AG08395 (cell line): ENCODE measurements around the gene ABCD2.
A peak's percentile ranks its signal among the peaks of the same experiment; 100 is the strongest.
"Not testable (repeated sequence)": the region's sequence is repeated elsewhere in the genome, so short reads cannot be mapped to it uniquely, and the experiment has no call there.

Experiments used
- DNase-seq: peaks from one replicate; pipeline ENCODE4 v3.0.0; 2012; ENCODE audit warnings: mixed read lengths, low spot score

Gene ABCD2

DNA sequence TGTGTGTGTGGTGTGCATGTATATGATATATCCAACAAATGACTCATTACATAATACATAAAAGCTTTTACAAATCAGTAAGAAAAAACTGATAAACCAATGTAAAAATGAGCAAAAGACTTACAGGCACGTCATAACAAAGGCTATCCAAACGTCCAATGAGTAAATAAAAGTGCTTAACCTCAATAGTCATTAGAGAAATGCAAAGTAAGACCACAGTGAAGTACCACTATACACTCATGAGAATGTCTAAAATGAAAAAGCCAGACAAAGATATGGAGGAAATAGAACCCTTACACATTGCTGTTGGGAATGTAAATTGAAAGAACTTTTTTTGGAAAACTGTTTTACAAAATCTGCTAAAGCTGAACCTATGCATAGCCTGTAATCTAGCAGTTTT lies 7.8 kb downstream of the ABCD2 start:
- DNase-seq, result no peak

DNA sequence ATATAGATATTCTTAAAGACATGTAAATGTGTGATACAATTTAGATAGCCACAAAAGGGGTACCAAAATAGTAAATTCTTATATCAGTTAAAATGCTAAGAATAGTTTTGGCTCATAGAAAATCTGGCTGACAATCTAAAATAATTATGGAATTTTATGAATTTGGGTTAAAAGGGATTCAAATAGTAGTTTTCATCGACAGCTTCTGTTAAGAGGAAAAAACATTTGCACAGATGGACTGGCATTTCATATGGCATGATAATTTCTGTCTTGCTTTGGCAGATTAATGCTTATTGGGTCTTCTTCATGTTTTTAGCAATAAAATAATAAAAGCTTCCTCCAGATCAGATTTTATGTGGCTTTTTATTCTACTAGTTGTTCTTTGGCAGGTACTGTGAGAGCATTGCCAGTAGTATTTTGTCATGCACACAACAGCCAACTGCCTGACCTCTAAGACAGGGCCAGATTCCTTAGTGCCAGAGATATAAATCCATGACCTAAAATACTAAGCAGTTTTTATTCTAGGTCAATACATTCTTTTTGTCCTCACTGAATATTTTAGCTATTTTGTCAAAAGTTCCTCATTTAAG lies 9.1 kb downstream of the ABCD2 start:
- DNase-seq, result no peak

DNA sequence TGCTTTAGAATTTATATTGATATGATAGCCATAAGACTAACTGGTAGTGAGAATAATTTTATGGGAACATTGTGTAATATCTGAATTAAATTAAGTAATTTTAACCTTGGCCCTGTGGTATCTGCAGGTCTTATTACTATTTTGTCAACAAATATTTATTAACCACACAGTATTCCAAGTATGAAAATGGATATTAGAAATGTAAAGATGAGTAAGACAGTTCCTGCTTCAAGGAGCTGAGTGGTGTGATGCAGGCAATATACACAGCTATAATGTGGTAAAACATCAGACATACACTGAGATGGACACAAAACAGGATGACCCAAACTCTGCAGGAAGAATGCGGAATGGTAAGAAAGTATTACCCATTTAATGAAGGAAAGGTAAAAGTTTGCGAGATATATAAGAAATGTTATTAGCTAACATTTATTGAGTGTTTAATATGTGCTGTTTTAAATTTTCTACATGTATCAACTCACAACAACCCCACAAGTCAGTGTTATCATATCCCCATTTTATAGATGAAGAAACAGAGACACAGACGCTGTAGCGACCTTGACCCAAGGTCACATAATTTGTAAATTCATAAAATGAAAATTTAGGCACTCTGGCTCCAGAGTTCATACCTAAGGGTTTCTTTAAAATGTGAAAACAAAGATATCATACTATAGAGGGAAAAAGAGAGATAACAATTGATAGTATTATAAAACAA lies 12.7 kb downstream of the ABCD2 start:
- no peak for DNase-seq

DNA sequence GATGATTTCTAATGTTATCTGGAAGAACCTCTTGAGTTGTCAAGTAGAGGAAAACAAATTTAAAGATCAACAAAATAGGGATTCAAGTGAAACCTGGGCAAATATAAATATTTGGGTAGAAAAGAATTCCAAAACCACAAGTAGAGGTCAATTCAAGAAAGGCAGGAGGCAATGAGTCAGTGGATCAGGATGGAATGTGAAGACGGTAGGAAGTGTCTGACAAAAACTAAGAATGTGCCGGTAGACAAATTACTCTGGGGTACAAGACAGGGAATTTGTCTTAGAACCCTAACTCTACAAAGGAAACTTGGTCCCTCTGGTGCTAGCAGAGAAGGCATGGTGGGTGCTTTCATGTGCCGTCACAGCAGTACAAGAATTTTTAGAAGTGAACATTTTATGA lies 13.6 kb downstream of the ABCD2 start:
- DNase-seq, result peak; percentile 9

DNA sequence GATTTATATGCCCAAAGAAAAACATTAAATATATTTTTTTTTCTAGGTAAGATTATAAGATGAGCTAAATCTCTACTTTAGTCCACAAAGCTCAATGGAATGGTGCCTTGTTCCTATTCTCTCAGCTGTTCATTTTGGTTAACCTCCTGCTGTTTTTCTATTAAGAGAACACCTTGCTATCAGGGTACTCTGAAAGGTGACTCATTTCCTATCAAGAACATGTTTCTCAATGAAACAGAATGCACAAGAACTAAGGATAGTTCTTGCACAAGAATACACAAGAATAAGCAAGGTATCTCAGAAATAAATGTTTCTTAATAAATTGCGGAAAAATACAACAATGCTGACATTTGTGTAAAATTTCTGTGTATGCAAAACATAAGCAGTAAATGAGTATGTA lies 14.1 kb downstream of the ABCD2 start:
- no peak for DNase-seq

DNA sequence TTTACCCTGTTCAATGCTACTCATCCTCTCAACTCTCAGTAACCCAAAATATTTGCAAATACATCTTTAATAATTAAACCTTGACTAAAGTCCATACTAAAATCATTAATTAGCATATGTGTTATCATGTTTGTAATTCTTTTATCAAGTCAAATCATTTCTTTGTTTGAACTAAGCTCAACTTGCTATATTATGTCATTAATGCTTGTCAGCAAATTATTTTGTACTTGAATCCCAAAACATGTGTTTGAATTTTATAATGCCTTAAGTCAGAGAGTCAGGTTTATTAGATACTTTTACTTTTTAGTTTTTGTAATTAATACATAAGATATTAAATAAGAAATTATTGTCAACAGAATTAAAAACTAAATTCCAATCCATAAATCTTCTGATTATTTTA lies 16.5 kb downstream of the ABCD2 start:
- DNase-seq, result no peak

DNA sequence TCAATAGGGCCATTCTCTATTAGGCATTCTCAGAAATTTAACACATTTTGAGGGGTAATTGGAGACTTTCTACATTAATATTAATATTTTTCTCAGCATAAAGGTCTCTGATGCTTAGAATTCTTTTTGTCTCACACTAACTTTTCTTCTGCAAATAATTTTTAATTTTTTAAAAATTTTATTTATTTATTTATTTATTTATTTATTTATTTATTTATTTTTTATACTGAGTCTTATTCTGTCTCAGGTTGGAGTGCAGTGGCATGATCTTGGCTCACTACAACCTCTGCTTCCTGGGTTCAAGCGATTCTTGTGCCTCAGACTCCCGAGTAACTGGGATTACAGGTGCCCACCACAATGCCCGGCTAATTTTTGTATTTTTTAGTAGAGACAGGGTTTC lies 17.7 kb downstream of the ABCD2 start:
- not testable (repeated sequence) for DNase-seq

DNA sequence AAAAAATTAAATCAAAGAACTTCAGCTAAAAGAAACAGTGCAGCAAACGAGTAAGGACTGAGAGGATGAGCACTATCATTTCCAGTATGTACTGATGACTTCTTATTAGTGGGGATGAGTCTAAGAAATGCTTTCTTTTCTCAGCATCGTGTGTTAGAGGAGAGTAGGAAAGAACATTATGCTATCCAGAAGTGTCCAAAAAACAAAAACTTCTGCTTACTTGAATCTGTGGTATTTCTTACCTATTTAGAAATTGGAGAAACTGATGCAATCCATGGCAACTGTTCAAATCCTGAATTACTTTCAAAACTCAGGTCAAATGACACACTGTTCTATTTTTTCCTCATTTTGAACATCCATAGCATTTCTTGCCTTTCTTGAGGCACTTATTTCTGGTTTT lies 23.7 kb downstream of the ABCD2 start:
- no peak for DNase-seq

DNA sequence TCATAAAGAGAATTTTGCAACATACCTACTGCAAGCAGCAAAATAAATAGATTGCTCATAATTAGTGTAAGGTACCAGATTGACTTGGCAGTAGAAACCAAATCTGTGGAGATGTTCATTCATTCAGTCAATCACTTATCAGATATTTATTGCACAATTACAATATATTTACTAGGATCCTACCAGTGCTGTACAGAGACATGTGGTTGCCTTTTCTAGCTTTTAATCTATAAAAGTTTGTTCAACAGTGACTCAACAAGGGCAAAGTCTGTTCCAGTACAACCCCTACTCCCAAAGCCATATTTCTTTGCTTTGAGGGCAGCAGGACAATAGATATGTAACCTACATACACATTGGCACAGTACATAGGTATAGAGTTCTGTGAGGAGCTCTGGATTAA lies 27.3 kb downstream of the ABCD2 start:
- no peak for DNase-seq

DNA sequence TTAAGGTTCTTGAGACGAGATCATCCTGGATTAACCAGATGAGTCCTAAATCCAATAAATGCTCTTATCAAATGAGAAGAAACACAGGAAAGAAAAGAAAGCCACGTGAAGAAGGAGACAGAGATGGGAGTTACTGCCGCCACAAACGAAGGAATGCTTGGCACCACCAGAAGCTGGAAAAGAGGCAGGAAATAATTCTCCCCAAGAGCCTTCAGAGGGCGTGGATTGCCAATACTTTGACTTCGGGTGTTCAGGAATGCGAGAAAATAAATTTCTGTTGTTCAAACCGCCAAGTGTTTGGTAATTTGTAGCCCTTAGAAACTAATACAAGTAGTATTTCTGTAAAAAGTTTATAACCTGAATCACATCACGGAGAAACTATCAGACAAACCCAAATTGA lies 31.3 kb downstream of the ABCD2 start:
- no peak for DNase-seq

DNA sequence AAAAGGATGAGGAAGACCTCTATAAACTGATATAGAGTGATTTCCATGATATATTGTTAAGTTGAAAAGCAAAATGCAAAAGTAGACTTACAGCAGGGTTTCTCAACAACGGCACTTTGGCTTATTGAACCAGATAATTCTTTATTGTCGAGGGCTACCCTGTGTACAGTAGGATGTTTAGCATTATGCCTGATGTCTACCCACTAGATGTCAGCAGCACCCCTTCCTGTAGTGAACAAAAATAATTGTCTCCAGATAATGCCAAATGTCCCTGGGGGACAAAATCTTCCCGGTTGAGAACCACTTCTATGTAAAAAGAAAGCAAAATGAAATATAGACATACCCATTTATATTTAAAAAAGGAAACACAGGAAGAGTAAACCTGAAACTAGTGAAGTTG lies 32.4 kb downstream of the ABCD2 start:
- no peak for DNase-seq

DNA sequence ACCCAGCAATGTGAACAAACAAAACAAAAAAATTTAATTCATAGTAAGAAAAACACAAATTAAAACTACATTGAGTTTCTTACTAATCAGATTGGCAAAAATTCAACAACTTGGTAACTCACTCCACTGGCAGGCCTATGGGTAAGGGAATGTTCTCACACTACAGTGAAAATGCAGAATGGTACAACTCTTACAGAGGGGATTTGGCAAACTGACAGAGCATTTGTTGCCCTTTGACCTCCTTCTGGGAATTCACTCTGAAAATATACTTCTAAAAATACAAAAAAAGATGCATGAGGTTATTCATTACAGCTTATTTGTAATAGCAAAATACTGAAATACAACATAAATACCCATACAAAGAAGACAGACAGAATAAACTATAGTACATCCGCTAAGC lies 32.8 kb downstream of the ABCD2 start:
- DNase-seq, result no peak

DNA sequence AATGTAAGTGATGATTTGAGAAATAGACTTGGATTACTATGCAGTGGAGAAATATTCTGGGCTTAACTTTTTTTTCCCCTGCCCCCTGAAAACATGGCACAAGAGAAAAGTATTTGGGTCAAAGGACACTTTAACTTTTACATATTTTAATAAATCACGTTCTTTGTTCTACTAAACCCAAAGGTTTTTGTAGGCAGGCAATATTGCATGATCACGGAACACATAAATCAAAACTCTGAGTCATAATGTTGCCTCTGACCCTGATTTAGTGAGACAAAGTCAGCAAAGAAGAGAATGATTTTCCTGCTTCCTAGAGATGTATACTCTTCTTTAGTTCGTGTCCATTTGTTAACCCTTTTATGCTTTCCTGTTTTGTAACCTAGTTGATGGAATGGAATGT lies 38.0 kb downstream of the ABCD2 start:
- DNase-seq, result no peak

DNA sequence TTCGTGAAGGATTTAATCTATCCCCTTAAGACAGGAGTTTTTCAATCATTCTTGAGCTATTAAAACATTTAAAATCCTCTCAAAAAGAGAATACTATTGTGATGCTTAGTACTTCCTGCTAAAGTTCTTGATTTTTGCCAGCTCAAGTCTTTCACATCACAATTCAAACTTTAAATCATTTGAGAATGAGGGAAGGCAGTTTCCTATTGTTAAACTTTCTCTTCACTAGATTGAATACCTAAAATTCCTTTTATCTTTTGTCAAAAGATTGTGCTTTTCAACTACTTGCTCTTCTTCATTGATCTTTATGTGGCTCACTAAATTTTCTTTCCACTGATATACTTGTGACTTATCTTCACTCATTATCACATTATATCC lies 44.1 kb downstream of the ABCD2 start:
- DNase-seq, result no peak

DNA sequence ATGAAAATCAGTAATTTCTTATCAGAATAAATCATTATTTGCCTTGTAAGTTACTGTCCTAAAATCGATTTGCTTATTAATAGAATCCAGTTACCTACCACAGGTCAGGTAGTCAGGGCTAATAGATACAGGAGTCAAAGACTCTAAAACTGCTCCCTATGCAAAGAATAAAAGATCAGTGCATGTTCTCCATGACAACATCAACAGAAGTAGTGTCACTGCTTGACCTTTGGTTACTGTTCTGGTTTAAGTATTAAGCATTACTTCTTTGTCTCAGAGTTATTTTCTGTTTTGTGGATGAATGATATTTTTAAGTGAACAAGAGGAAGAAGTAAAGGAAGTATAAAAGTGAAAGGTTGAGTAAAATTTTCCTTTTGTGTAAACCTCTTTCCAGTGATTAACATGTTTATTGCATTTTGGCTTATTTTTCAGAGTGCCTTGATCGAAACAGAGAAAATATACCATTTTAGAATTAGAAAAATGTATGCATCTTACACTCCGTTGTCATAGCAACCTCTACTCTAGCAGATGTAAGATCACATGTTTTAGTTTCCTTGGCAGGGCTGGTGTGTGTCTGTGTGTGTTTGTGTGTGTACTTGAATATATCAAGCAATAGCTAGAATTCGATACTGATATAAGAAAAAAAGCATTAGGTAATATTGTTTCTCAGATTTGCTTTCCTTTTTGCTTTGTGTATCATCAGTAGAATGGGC lies 44.7 kb downstream of the ABCD2 start:
- no peak for DNase-seq

DNA sequence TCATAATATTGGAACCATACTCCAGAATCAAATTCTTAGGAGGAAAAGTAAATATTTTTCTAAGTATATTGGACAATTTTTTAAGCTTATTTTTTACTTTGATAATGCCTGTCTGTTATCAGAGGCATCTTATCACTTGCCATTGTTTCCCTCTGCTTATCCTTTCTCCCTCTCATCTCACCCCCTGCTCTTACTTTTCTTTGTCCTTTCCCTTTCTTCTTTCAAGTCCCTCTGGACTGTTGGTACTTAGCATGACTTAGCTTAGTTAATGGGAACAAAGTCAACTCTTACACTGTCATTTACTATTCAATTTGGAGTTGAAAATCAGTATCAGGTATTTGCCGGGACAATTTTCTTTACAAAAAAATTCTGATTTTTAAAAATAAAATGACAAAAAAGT lies 45.2 kb downstream of the ABCD2 start:
- no peak for DNase-seq

DNA sequence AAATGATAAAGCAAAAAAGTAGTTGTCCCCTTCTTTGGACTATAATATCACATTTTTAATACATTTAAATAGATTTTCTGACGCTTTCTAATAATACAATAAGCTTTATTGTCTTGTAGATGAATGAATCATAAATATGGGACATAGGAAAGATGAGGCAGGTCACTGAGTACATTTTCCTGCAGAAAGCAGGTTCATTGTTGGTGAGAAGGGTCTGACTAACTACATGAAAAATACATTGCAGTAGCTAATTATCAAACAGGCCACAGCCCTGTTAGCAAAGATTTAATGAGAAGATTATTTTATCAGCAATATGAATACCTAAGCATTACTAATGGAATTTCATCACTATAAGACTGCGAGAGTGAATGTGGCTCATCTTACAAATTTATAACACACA lies 45.6 kb downstream of the ABCD2 start:
- DNase-seq, result no peak

DNA sequence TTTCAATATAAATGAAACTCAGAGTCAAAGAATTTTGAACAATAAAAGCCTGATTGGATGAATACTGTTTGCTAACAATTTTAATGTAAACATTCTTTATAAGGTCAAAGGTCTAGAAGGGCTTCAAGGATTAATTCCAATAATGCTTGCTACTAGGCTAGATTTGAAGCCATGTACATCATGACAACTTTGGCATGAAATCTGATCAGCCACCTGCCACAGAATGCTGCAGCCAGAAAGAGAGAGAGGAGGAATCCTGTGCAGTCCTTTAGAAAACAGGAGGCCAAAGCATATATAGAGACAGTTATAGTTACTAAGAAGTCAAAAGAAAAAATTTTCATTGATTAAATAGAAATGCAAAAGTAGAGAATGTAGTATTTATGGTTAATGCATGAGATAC lies 47.1 kb downstream of the ABCD2 start:
- no peak for DNase-seq

DNA sequence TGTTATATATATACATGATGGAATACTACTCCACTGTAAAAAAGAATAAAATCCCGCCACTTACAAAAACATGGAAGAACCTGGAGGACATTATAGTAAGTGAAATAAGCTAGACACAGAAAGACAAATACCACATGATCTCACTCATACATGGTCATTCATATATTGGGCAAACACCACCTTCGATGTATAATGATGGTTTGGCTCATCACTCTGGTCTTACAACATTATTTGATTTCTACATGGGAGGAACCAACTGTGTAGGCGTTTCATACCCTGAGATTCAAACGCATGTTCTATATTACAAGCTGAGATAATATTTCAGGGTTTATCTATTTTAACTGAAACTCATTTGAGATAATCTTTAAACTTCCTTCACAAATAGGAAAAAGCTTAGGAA lies 48.3 kb downstream of the ABCD2 start:
- no peak for DNase-seq

DNA sequence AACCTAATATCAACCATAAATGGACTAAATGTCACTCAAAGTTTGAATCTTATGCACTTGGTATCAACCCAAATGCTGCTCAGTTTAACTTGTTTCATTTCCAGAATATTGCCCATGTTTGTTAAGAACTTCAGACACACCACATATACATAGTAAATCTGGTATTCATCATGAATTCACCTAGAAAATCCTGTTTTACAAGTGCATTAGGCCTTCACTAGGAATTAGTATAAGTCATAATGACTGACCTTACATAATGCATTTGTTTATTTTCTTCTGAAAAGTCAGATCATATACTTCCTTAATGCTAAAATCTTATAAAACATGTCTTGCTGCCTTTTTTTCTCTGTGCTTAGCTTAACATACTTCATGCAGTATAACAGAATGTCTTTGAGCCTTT lies 66.1 kb downstream of the ABCD2 start:
- DNase-seq, result no peak

DNA sequence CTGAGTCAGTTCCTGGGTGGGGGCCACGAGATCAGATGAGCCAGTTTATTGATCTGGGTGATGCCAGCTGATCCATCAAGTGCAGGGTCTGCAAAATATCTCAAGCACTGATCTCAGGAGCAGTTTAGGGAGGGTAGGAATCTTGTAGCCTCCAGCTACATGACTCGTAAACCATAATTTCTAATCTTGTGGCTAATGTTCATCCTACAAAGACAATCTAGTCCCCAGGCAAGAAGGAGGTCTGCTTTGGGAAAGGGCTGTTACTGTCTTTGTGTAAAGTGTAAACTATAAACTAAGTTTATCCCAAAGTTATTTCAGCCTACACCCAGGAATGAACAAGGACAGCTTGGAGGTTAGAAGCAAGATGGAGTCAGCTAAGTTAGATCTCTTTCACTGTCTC lies 75.4 kb downstream of the ABCD2 start:
- DNase-seq, result not testable (repeated sequence)

DNA sequence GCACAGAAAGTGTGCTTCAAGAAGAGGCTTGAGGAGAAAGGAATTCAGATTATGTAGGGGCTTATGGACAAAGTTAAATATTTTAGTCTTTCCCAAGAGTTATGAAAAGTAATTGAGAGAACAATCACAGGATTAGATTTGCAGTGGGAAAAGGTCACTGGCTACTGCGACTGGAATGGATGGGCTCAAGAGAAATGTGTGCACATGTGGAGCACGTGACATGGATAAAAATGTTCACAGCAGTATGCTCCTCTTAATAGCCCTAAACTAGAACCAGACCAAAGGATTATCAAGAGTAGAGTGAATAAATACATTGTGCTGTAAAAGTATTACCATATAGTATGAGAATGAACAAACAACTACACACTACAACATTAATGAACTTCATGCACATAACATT lies 78.1 kb downstream of the ABCD2 start:
- DNase-seq, result no peak

DNA sequence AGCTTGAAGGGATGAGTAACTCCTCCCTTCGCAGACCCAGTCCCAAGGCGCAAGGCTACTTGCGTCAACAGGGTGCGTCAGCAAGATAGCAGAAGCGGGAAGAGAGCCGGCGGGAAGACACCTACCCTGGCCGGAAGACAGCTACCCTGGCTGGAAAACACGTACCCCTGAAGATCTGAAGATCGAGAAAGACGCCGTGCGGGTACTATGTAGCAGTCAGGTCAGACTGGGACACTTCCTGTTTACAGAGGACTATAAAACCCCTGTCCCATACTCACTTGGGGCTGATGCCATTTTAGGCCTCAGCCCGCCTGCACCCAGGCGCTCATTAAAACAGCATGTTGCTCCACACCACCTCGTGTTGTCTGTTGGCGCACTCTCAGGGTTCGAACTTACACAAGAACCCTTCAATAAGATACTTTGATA lies 80.9 kb downstream of the ABCD2 start:
- DNase-seq, result no peak

DNA sequence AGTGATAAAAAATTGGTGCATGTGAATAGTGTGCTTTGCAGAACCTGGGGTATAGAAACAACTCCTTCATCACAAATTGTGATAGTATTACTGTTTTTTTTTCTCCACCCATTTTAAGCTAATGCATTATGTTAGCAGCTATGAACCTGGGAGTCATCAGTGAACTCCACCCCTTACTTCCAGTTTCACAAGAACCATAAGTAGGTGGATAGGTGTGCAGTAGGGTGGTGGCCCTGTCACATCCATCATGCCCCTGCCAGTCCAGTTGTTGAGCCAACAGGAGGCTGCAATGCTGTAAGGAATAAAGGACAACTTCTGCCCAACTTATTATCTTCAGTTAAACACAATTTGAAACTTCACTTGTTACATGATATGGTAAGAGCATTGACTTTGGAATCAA lies 85.7 kb downstream of the ABCD2 start:
- no peak for DNase-seq
